Measurements from ENCODE around the gene KRT86.
"Not testable (repeated sequence)": the region's sequence is repeated elsewhere in the genome, so short reads cannot be mapped to it uniquely, and the experiment has no call there.

Gene KRT86

GRCh38 chr12:52291267-52291935, 17.0 kb downstream of the KRT86 start, which contains the start of gene KRT81:
TSS of gene KRT81 (minus strand) at chr12:52291534. CDS start at chr12:52291465, 69 bp downstream.
- DNase-seq (ENCODE audit: low spot score), result no peak

- DNase-seq (ENCODE audit: low spot score), result no peak
Measured at GRCh38 chr12:52293926-52294325, 19.5 kb downstream of the KRT86 start.

- DNase-seq (ENCODE audit: low spot score), result no peak
Measured at GRCh38 chr12:52294803-52295202, 20.4 kb downstream of the KRT86 start.

GRCh38 chr12:52295663-52296062, 21.2 kb downstream of the KRT86 start:
- DNase-seq (ENCODE audit: low spot score), result no peak

GRCh38 chr12:52296572-52297215, 22.2 kb downstream of the KRT86 start:
- no peak for DNase-seq (ENCODE audit: low spot score)

GRCh38 chr12:52298677-52299190, 24.3 kb downstream of the KRT86 start:
- no peak for DNase-seq (ENCODE audit: low spot score)

- no peak for DNase-seq (ENCODE audit: low spot score)
Measured at GRCh38 chr12:52300796-52301691, 26.6 kb downstream of the KRT86 start.

- DNase-seq (ENCODE audit: low spot score), result not testable (repeated sequence)
Measured at GRCh38 chr12:52301721-52302120, 27.3 kb downstream of the KRT86 start.

GRCh38 chr12:52302242-52302914, 27.9 kb downstream of the KRT86 start:
- not testable (repeated sequence) for DNase-seq (ENCODE audit: low spot score)

- not testable (repeated sequence) for DNase-seq (ENCODE audit: low spot score)
Measured at GRCh38 chr12:52304941-52305411, 30.5 kb downstream of the KRT86 start.

GRCh38 chr12:52305921-52306705, 31.7 kb downstream of the KRT86 start:
- no peak for DNase-seq (ENCODE audit: low spot score)

- no peak for DNase-seq (ENCODE audit: low spot score)
Measured at GRCh38 chr12:52306731-52307130, 32.3 kb downstream of the KRT86 start.

GRCh38 chr12:52307836-52308805, 33.7 kb downstream of the KRT86 start:
- no peak for DNase-seq (ENCODE audit: low spot score)

GRCh38 chr12:52308806-52309425, 34.5 kb downstream of the KRT86 start:
- no peak for DNase-seq (ENCODE audit: low spot score)

GRCh38 chr12:52310622-52311284, 36.3 kb downstream of the KRT86 start:
- DNase-seq (ENCODE audit: low spot score), result no peak

- no peak for DNase-seq (ENCODE audit: low spot score)
Measured at GRCh38 chr12:52311285-52311648, 36.8 kb downstream of the KRT86 start.

- DNase-seq (ENCODE audit: low spot score), result no peak
Measured at GRCh38 chr12:52312086-52312485, 37.6 kb downstream of the KRT86 start.

GRCh38 chr12:52313461-52313860, 39.0 kb downstream of the KRT86 start:
- no peak for DNase-seq (ENCODE audit: low spot score)

GRCh38 chr12:52313926-52314325, 39.5 kb downstream of the KRT86 start:
- DNase-seq (ENCODE audit: low spot score), result no peak

Data from hematopoietic multipotent progenitor cell treated with erythropoietin and hydrocortisone succinate and interleukin-3 and kit ligand, for 15 days (in vitro differentiated cells).